ENCODE results near the gene AIFM3. TPM values are rescaled to one million over a fixed set of nuclear protein-coding genes. Genes with fewer than 3 reads are reported as not detected.

AIFM3 gene
- total RNA-seq, 1 experiment from 2014 or later: 9.7 TPM

- intact Hi-C loops (cut with micrococcal nuclease): no loop called here
- CTCF ChIA-PET: interaction anchor here (0.6 kb wide), 1 partner anchor 17 kb away, joined by 5 read pairs; no protein-coding TSS in a partner anchor
- ATAC-seq: no peak
These were observed 29.0 kb upstream of the AIFM3 start for GRCh38 chr22:20937794-20938671.

More at GRCh38 chr22:20937794-20938671, 29.0 kb upstream of the AIFM3 start:
- TSS peak; percentile 3 for BruUV-seq (replicated peaks)
- peaks cover 47% of the 10 kb centered on the region; the same call in 1 of the 2 replicates for H4K20me1 ChIP-seq (ENCODE audit: insufficient read depth)
- peaks cover 99% of the 10 kb centered on the region for H3K79me2 ChIP-seq (ENCODE audit: insufficient read depth, low read length)
- H3K4me3 ChIP-seq (replicated peaks in 1 of 2; ENCODE audit: low read depth in 1 of 2, low read length in 2 of 2): no peak overlapping the region
- H3K27me3 ChIP-seq (ENCODE audit: insufficient read depth, low read length): no peaks in the 10 kb centered on the region
- POLR2A ChIA-PET: no interaction called here
- DNase-seq (ENCODE audit: low read depth, low spot score): no peak
- no peak overlapping the region for H3K4me2 ChIP-seq (ENCODE audit: low read length)
- H3K9me2 ChIP-seq (ENCODE audit: insufficient read depth): no peaks in the 10 kb centered on the region
- no peak overlapping the region for H3K9ac ChIP-seq (ENCODE audit: low read length)
- peaks cover 19 to 27% of the 10 kb centered on the region in 2 experiments; a peak in 3 of 4 replicates for H3K36me3 ChIP-seq (ENCODE audit: control insufficient read depth in 1 of 2, insufficient read depth in 2 of 2, low read length in 2 of 2)
- RAD21 ChIA-PET (ENCODE audit: low non-redundant PET in 1 of 2, low total read pairs in 2 of 2, uncharacterized antibody in 2 of 2, unreplicated experiment in 2 of 2): no interaction called here
- no peak overlapping the region for H2AFZ ChIP-seq (ENCODE audit: low read depth, low read length, poor library complexity, severe bottlenecking)
- peaks cover 0 to 20% of the 10 kb centered on the region in 2 experiments; a peak in 2 of 4 replicates for H3K4me1 ChIP-seq (ENCODE audit: control insufficient read depth in 1 of 2, insufficient read depth in 2 of 2, low read length in 2 of 2)
- no peak overlapping the region for H3K27ac ChIP-seq (ENCODE audit: low read depth, low read length)
- TF ChIP-seq CBX3 (IDR thresholded peaks at IDR 0.05; ENCODE audit: low read depth) (no peak), RAD21 (IDR thresholded peaks at IDR 0.05; ENCODE audit: low read depth) (no peak), POLR2AphosphoS5 (IDR thresholded peaks at IDR 0.05; ENCODE audit: low read depth, low read length) (no peak), EZH2 (IDR thresholded peaks at IDR 0.05) (no peak), ZFX (IDR thresholded peaks at IDR 0.05) (no peak), JUND (IDR thresholded peaks at IDR 0.05) (no peak), CEBPB (IDR thresholded peaks at IDR 0.05; ENCODE audit: low read depth) (no peak), CTCF (IDR thresholded peaks at IDR 0.05 in 2 of 3, conservative IDR thresholded peaks at IDR 0.05 in 1 of 3; ENCODE audit: borderline replicate concordance in 1 of 3, insufficient read depth in 1 of 3, low read depth in 2 of 3, low read length in 2 of 3) (no peak), SP1 (IDR thresholded peaks at IDR 0.05; ENCODE audit: low read depth) (no peak), ZNF274 (IDR thresholded peaks at IDR 0.05; ENCODE audit: low read depth, low read length) (no peak), EZH2phosphoT487 (IDR thresholded peaks at IDR 0.05; ENCODE audit: borderline replicate concordance) (no peak), SIN3A (IDR thresholded peaks at IDR 0.05; ENCODE audit: low read depth) (no peak), TCF7L2 (IDR thresholded peaks at IDR 0.05; ENCODE audit: borderline replicate concordance, extremely low read depth, insufficient read depth, insufficient read length) (no peak), FOSL1 (IDR thresholded peaks at IDR 0.05; ENCODE audit: low read depth) (no peak), ELF1 (IDR thresholded peaks at IDR 0.05; ENCODE audit: borderline replicate concordance, low read depth) (no peak)
- TF ChIP-seq, protein P1, sequence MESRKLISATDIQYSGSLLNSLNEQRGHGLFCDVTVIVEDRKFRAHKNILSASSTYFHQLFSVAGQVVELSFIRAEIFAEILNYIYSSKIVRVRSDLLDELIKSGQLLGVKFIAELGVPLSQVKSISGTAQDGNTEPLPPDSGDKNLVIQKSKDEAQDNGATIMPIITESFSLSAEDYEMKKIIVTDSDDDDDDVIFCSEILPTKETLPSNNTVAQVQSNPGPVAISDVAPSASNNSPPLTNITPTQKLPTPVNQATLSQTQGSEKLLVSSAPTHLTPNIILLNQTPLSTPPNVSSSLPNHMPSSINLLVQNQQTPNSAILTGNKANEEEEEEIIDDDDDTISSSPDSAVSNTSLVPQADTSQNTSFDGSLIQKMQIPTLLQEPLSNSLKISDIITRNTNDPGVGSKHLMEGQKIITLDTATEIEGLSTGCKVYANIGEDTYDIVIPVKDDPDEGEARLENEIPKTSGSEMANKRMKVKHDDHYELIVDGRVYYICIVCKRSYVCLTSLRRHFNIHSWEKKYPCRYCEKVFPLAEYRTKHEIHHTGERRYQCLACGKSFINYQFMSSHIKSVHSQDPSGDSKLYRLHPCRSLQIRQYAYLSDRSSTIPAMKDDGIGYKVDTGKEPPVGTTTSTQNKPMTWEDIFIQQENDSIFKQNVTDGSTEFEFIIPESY (IDR thresholded peaks at IDR 0.05; ENCODE audit: extremely low read depth, insufficient replicate concordance, low read length): no peak
- TF ChIP-seq, protein P2, sequence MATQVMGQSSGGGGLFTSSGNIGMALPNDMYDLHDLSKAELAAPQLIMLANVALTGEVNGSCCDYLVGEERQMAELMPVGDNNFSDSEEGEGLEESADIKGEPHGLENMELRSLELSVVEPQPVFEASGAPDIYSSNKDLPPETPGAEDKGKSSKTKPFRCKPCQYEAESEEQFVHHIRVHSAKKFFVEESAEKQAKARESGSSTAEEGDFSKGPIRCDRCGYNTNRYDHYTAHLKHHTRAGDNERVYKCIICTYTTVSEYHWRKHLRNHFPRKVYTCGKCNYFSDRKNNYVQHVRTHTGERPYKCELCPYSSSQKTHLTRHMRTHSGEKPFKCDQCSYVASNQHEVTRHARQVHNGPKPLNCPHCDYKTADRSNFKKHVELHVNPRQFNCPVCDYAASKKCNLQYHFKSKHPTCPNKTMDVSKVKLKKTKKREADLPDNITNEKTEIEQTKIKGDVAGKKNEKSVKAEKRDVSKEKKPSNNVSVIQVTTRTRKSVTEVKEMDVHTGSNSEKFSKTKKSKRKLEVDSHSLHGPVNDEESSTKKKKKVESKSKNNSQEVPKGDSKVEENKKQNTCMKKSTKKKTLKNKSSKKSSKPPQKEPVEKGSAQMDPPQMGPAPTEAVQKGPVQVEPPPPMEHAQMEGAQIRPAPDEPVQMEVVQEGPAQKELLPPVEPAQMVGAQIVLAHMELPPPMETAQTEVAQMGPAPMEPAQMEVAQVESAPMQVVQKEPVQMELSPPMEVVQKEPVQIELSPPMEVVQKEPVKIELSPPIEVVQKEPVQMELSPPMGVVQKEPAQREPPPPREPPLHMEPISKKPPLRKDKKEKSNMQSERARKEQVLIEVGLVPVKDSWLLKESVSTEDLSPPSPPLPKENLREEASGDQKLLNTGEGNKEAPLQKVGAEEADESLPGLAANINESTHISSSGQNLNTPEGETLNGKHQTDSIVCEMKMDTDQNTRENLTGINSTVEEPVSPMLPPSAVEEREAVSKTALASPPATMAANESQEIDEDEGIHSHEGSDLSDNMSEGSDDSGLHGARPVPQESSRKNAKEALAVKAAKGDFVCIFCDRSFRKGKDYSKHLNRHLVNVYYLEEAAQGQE (IDR thresholded peaks at IDR 0.05; ENCODE audit: low read depth): no peak
- TF ChIP-seq, protein P3, sequence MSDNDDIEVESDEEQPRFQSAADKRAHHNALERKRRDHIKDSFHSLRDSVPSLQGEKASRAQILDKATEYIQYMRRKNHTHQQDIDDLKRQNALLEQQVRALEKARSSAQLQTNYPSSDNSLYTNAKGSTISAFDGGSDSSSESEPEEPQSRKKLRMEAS (IDR thresholded peaks at IDR 0.05): no peak
- no peaks in the 10 kb centered on the region for H3K9me3 ChIP-seq (ENCODE audit: control insufficient read depth in 1 of 2, insufficient read depth in 1 of 2, low read depth in 1 of 2, low read length in 2 of 2)
